LNCAP (cell line): ENCODE results near the gene TTYH3.

Experiments
- TF ChIP-seq, protein P1 (sequence below): fragments of 450-650 bp; IDR thresholded peaks from 2 replicates; pipeline ENCODE4 v1.5.1; 2017; ENCODE audit warnings: mild to moderate bottlenecking

The TTYH3 gene

DNA sequence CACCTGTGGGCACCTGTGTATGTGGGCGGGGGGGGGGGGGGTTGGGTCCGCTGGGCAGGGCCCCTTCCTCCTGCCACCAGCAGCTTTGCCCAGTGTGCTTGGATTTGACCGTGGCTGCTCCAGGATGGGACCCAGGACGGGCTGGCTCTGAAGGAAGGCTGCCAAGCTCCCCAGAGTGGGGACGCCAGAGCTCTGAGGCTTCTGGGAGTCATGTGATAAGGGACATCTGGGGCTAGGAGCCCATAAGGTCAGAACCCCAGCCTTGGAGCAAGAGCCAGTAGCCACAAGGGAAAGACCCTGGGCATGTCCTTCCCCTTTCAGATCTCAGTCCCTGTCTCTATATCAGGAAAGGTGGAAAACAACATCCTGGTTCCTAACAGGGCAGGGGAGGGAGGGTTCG, 34.4 kb downstream of the TTYH3 start:
- TF ChIP-seq, protein P1, sequence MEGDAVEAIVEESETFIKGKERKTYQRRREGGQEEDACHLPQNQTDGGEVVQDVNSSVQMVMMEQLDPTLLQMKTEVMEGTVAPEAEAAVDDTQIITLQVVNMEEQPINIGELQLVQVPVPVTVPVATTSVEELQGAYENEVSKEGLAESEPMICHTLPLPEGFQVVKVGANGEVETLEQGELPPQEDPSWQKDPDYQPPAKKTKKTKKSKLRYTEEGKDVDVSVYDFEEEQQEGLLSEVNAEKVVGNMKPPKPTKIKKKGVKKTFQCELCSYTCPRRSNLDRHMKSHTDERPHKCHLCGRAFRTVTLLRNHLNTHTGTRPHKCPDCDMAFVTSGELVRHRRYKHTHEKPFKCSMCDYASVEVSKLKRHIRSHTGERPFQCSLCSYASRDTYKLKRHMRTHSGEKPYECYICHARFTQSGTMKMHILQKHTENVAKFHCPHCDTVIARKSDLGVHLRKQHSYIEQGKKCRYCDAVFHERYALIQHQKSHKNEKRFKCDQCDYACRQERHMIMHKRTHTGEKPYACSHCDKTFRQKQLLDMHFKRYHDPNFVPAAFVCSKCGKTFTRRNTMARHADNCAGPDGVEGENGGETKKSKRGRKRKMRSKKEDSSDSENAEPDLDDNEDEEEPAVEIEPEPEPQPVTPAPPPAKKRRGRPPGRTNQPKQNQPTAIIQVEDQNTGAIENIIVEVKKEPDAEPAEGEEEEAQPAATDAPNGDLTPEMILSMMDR = no peak

DNA sequence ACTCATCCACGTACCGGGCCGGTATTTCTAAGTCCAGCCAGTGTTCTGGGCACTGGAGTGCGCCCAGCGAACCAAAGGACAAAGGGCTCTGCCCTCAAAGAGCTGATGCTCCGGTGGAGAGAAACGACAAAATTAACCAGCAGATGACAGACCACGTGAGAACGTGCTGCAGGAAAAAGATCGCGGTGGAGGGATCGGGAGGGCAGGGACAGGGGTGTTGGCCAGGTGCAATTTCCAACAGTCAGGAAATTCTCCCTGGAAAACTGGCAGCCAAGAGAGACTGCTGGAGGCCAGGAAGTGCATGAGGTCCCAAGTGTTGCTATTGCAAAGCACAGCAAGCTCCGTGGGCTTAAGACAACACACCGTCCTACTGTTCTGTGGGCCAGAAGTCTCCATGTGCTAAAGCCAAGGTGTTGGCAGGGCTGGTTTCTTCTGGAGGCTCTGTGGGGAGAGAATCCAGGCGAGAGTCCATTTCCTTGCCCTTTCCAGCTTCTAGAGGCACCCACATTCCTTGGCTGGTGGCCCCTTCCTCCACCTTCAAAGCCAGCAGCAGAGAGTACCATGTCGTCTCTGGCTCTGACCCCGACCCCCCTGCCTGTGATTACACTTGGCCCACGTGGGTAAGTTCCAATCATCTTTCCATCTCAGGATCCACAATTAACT, 34.9 kb downstream of the TTYH3 start:
- TF ChIP-seq, protein P1 = no peak

DNA sequence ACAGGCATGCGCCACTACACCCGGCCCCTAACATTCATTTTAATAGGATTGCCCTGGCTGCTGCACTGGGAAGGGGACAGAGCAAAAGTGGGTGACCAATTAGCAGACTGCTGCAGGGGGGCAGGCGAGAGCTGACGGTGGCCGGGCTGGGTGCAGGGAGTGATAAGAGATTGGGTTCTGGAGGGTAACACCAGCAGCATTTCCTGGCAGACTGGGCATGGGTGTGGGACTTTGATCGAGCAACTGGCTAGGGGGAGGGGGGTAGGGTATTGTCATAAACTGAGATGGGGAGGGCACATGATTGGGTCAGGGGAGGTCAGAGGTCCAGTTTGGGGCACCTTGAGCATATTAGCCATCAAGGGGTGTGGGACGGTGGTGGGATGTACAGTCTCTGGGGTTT, 36.1 kb downstream of the TTYH3 start:
- TF ChIP-seq, protein P1 = no peak

DNA sequence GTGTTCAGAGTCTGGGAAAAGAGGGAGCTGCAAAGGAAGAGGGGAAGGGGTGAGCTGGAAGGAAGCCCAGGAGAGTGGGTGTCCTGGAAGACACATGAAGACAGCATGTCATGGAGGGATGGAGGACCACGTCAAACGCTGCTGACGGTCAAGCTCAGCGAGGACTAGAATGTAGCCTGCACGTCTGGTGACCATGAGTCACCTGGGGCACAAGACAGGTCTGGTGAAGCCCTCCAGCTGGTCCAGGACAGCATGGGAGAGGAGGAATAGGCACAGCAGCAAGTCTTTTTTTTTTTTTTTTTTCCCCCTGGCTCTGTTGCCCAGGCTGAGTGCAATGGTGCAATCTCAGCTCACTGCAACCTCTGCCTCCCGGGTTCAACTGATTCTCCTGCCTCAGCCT, 36.6 kb downstream of the TTYH3 start:
- TF ChIP-seq, protein P1 = no peak

DNA sequence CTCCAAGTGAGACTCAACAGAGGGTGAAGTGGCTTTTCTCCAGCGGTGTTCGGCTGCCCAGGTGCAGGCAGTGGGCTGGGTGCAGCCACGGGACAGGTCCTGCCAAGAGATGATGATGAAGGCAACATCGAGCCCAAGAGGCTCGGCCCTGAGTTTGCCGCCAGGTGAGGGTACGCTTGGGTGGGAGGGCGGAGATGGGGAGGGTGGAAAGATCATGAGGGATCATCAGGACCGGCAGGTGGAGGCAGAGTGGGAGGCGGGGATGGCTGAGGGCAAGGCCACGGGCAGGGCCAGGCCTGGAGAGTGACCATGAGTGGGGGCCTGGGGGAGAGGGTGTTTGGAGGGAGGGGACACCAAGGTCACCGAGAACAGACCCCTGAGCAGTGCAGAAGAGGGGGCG, 38.4 kb downstream of the TTYH3 start:
- TF ChIP-seq, protein P1 = no peak

DNA sequence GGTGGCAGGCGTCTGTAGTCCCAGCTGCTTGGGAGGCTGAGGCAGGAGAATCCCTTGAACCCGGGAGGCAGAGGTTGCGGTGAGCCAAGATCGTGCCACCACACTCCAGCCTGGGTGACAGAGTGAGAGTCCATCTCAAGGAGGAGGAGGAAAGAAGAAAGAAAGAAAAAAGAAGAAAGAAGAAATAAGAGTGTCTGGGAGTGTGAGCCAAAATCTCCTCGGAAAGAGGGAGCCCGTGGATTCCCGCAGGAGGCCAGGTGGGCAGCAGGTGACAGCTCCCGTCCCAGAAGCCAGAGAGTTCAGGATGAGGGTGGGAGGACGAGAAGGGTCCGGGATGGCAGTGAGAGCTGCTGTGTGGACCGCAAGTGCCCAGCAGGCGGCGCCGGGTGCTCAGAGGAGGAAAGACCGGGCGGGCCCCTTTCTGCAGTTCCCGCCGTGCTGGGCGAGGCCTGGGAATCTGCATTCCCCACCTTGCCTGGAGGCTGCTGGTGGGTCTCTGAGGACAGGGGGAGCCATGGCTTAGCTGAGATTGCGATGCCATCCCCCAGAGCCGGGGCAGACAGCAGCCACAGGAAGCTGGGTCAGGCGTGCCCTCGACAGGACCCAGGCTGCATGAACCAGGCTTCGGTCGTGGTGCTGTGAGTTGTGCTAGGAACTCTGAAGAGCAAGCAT, 39.1 kb downstream of the TTYH3 start:
- TF ChIP-seq, protein P1 = peak; percentile 91

DNA sequence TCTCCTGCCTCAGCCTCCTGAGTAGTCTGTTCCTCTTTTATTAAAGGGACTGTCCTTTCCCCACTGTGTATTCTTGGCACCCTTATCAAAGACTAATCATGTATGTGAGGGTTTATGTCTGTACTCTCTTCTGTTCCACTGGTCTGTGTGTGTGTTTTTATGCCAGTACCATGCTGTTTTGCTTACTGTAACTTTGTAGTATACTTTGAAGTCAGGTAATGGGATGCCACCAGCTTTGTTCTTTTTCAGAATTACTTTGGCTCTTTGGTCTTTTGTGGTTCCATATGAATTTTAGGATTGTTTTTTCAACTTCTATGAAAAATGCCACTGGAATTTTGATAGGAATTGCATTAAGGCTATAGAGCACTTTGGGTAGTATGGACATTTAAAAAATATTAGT, 42.1 kb downstream of the TTYH3 start:
- TF ChIP-seq, protein P1 = no peak
